GM19239 (cell line): ENCODE data around the gene CCDC154.

Experiments
- DNase-seq: peaks from one replicate; pipeline ENCODE4 v3.0.0; 2011; ENCODE audit warnings: low spot score; ENCODE audit not compliant: insufficient read length
- FAIRE-seq: peaks from 2 replicates; lab custom pipeline; 2011; peaks lifted over from hg19 to GRCh38; lab: Jason Lieb, UNC

The CCDC154 gene

DNA sequence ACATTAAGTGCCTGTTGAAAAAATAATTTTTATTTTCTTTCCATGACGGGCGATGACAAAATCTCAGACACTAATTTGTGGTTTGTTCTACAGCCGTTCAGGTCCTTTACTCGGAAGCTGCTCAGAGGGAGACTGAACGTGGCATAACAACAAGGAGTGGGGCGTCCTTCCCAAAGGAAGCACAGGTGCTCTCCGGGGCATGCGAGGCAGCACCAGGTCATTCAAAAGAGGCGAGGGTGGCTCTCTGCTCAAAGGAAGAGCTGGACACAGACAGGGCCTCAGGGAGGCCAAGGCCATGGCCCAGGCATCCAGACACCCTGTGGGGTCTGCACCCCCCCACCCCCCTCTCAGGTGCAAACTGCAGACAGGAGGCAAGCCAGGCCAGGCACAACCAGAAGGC lies 46.0 kb downstream of the CCDC154 start:
- no peak for FAIRE-seq
- DNase-seq: no peak

DNA sequence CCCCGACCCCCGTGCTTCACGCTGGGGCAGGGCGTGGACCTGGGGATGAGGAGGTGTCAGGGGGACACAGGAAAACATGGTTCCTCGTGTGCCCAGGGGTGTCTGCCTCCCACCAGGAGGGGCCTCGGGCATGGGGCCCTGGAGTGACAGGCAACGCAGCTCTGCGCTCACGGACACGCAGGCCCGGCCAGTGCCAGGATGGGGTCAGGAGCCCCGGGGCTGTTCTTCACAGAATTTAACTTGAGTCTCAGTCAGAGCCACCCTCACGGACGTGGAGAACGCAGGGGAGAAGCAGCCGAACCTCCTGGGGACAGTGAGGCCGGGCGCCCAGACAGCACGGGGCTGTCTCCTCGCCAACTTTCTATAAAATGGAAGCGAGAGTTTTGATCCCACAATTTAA lies 46.6 kb downstream of the CCDC154 start:
- DNase-seq: no peak
- FAIRE-seq: no peak

DNA sequence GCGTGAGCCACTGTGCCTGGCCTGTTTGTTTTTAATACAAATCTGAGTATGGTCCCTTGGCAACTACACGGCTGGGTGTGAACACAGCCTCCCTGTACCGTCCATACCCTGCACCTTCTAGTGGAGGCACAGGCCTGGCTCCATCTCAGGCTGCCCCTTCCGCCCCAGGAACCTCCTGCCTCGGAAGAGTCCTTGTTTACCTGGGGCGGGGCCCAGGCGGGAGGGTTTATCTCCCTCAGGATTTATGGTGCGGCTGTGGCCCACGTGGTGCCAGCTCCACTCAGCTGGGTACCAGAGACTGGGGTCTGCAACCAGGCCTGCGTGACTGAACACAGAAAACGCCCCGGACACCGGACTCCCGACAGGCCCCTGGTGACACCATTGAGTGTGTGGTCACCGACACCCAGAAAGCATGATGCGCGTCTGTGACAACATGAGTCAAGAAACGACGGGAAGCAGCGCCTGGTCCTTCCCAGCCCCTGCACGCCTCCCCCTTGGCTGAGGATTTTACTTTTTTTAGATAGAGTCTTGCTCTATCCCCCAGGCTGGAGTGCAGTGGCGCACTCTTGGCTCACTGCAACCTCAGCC lies 48.8 kb downstream of the CCDC154 start:
- DNase-seq (no peak), FAIRE-seq (no peak)

DNA sequence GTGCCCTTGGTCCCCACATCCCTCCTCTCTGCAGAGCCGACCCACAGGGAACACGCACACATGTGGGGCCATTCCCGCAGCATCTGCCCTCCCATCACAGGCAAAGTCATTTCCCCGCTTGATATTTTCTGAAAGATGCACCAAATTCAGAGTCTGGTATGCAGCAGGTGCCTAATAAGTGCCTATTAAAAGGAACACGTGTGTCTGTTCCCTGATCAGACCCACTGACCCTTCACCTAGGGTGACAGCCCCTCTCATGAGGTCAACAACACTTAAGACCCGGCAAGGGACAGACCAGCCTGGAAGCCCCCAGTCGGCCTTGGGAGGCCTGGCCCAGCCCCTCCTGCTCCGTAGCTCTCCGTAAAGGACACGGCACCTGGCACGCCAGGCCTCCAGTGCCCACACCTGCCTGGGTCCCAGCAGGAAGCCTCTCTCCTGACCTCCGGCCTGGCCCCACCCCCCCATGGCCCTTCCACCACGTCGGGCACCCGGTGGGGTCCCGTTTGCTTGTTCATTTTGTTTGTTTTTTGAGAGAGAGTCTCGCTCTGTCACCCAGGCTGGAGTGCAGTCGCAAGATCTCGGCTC lies 49.9 kb downstream of the CCDC154 start:
- DNase-seq (no peak), FAIRE-seq (no peak)

DNA sequence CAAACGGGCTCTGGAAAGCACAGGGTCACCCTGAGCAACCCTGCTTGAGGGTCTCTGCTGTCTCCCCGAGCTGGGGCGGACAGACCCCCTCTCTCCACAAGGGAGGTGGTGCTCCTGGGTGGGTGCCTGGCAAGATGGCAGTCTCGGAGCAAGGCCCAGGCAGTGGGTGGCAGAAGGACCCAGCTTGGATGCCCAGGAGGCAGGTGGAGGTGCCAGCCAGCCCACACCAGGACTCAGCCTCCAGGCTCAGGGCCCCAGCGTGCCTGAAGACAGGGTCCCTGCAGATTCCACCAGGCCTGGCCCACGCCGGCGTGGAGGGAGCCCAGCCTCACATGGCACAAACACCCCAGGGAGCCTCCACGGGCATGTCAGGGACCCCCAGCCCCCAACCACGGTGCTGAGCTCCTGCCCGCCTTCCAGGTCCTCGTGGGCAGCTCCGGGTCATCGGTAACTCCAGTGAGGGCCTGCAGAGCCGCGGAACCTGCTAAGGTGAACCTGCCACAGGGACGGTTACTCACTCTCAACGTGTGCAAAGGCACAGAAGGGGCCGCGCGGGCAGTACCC lies 50.7 kb downstream of the CCDC154 start:
- DNase-seq (no peak), FAIRE-seq (no peak)

DNA sequence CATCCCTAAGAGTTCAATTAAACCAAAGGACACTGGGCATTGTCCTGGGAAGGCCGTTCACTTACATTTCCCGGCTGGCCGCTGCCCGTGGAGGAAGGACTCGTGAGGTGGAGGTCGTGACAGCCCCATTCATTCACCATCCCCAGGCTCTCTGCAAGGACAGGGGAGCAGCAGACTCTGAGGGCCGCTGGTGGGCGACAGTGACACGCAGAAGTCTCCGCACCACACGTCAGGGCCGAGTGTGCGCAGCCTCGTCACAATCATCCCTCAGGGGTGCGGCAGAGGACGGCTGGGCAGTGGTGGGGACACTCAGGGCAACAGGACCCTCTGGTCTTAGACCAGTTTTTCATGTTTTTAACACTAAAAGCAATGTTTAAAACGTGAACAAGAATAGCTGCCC lies 51.5 kb downstream of the CCDC154 start:
- DNase-seq (no peak), FAIRE-seq (no peak)

DNA sequence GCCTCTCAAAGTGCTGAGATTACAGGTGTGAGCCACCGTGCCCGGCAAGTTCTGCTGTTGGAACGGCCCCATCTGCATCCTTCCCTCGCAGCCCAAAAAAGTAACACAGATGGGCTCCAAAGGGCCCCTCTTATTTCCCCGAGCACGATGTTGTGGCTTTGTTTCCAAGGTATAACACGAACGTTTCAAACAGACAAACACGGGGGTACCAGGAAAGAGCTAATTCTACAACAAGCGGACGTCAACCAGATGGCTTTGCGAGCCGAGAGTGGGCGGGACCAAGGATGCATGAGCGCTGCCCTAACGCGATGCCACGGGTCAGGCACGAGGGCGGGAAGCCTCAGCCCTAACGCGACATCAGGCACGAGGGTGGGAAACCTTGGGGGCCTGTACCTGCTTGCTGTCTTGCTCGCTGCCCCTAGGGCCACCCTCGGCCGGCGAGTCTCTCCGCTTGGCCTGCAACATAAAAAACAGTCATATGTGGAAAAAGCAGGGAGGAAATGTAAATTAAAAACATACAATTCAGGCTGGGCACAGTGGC lies 54.0 kb downstream of the CCDC154 start:
- no peak for FAIRE-seq
- no peak for DNase-seq

DNA sequence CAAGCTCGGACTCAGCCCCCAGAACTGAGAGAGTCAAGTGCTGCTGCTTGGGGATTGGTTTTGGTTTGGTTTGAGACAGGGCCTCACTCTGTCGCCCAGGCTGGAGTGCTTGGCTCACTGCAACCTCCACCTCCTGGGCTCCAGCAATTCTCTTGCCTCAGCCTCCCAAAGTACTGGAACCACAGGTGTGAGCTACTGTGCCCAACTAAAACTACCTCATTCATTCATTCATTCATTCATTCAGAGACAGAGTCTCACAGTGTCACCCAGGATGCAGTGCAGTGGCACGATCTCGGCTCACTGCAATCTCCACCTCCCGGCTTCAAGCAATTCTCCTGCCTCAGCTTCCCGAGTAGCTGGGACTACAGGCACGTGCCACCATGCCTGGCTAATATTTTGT lies 54.6 kb downstream of the CCDC154 start:
- FAIRE-seq: no peak

DNA sequence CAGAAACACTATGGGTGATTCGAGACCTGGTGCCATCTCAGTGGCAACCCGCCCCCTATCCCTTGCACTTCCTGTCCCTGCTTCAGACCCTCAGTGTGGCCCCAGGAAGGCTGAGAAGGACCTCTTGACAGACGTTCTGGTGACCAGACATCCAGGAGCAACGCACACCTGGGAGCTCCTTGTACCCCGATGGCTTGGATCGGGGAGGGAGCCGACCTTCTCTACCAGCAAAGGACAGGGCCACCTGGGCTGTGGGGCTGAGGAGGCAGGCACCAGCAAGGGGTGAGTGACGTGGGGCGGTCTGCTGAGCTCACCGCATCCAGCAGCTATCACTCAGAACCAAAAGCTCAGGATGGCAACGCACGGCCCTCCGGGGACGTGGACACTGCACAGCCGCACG lies 57.0 kb downstream of the CCDC154 start:
- FAIRE-seq: no peak
- no peak for DNase-seq

More for the DNA sequence above, 54.6 kb downstream of the CCDC154 start:
- no peak for DNase-seq

DNA sequence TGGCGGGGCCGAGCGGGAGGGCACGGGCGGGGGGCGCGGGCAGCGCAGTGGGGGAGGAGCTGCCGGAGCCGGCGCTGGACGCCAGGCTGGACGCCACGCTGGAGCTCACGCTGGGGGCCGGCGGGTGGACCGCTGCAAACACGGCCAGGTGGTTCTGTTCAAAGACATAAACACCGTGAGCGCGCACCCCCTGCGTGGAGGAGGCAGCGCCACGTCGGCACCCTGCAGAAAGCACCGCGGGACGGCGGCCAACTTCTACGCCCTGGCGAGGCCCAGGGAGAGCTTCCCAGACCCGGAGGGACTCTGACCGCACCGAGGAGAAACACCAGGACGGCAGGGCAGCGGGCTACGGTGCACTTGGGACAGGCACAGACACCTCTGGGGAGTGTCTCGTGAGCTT lies 59.1 kb downstream of the CCDC154 start:
- DNase-seq (no peak), FAIRE-seq (no peak)
